Frontal cortex (tissue), 4 donors: Measurements from ENCODE around the gene GDPGP1. TPM values are rescaled to one million over a fixed set of nuclear protein-coding genes. Genes with fewer than 3 reads are reported as not detected.
"Not testable (repeated sequence)": the region's sequence is repeated elsewhere in the genome, so short reads cannot be mapped to it uniquely, and the experiment has no call there.

Source experiments
- DNase-seq, 2 donors: peaks; one replicate each; pipeline ENCODE4 v3.0.0; 2012; ENCODE audit warnings: low spot score in 2 of 2
- FAIRE-seq: peaks from 2 replicates; lab custom pipeline; 2012; peaks lifted over from hg19 to GRCh38; lab: Jason Lieb, UNC
- total RNA-seq: library from RNA; depleted of rRNA; stranded (reverse); fragments of >200 nt; gene quantifications from one replicate; pipeline ENCODE4 v1.2.3, GENCODE V29; 2014
- donor health status: control.
- donor health status: control.
- donor health status: control.

GDPGP1 gene, protein sequence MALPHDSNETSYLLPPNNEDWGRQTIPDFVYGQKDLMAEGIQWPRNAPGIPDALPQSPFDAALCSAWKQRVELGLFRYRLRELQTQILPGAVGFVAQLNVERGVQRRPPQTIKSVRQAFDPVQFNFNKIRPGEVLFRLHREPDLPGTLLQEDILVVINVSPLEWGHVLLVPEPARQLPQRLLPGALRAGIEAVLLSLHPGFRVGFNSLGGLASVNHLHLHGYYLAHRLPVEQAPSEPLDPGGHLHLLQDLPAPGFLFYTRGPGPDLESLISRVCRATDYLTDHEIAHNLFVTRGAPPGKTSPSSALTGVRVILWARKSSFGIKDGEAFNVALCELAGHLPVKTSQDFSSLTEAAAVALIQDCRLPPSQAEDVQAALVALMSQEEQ
- total RNA-seq = 4.9 TPM

DNA sequence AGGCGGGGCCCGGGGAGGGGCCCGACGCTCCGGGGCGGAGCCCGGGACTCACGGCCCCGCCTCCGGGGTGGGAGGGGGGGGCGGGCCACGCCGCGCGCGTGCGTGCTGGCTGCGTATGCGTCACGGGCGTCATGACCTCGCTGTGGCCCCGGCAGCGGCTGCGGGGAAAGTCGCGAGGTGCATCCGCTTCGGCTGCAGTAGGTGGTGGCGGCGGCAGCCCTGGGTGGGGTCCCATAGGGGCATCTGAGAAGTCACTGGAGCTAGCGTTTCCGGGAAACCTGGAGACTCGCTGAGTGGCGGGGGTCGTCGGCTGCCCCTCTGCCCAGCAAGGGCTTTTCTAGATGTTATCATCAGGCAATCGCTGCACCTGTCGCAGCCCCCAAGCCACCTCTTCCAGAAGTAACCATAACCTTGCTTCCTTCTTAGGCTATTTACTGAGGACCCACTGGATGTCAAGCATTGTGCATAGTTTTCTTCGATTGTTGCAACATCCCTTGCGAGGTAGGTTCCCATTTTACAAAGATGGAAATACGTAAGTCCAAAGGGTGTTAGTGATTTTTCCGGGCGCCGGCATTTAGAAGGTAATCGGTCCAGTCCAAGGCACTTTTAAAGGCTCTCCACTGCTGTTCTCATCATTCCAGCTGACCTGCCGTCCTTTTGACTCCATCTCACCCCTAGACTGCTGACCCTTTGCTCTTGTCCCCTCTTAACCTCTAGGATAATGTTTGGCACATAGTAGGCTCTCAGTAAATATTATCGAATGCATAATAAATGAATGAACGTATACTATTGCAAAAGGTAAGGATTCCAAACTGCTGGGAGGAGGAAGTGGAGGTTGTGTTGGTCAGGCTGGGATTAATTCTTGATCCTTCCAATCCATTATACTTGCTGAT, at the start of gene GDPGP1:
Gene GDPGP1, plus strand, starts transcription at position 114 of the 893 bp plus-strand sequence. CDS start 6,700 bp downstream, outside the sequence.
- no peak for DNase-seq
- no peak for FAIRE-seq

- peak; percentile 78 for DNase-seq
- no peak for FAIRE-seq
Observed at GRCh38 chr15:90184786-90185704, 49.0 kb upstream of the GDPGP1 start.

DNA sequence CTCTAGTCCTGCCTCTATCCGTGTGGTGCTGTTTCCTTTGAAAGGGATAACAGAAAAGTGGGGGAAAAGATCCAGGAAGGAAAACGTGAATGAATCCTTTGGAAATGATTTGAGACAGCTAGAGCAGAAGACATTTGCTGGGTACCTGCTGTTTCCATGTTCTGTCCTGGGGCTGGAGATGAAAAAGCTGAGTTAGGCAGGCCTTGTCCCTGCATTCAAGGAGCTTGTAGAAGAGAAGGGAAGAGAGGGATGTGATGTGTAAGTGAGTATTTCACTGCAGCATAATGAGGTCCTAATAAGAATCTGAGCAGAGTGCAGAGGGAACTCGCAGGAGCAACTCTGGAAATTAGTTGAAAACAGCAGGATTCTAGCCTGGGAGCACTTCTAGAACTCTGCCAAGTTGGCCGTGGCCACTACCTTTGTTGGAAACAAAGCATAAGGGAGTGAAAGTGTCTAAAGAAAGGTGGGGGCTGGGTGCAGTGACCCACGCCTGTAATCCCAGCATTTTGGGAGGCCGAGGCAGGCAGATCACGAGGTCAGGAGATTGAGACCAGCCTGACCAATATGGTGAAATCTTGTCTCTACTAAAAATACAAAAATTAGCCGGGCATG, 46.6 kb upstream of the GDPGP1 start:
- FAIRE-seq (no peak), DNase-seq (no peak)

DNA sequence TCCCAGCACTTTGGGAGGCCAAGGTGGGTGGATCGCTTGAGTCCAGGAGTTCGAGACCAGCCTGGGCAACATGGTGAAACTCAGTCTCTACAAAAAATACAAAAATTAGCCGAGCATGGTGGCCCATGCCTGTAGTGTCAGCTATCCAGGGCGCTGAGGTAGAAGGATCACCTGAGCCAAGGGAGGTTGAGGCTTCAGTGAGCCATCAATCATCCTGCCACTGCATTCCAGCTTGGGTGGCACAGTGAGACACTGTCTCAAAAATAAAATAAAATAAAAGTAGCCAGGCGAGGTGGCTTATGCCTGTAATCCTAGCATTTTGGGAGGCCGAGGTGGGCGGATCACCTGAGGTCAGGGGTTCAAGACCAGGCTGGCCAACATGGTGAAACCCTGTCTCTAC, 45.9 kb upstream of the GDPGP1 start:
- DNase-seq, FAIRE-seq: not testable (repeated sequence)

GRCh38 chr15:90188914-90189748, 44.9 kb upstream of the GDPGP1 start:
- no peak for FAIRE-seq
- no peak for DNase-seq

GRCh38 chr15:90189781-90190467, 44.1 kb upstream of the GDPGP1 start:
- DNase-seq (no peak), FAIRE-seq (no peak)

DNA sequence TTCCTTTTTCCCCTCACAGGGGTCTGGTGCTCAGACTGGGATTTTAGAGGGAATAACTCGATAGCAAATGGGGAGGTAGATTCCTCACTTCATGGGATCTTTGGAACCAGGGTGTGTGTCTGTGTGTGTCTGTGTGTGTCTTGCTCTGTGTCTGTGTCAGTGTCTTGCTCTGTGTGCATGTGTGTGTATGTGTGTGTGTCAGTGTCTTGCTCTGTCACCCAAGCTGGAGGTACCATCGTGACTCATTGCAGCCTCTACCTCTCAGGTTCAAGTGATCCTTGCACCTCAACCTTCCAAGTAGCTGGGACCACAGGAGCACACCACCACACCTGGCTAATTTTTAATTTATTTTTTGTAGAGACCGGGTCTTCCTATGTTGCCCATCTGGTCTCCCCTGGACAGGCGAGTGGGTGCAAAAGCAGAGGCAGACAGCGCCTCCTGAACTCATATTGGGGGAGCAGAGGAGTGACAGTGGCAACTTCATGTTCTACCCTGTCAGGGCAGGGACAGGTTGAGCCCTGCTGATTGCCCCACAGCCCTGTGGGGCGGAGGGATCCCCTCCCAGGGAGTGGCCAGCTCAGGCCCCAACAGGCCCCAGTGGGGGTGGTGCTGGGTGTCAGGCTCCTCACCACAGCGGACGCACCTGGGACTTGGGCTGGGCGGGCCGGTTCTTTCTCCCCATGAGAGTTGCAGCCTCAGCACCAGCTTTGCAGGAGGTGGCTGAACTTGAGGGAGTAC, 43.2 kb upstream of the GDPGP1 start:
- DNase-seq = no peak
- no peak for FAIRE-seq

- FAIRE-seq = no peak
Observed at GRCh38 chr15:90191344-90191687, 42.7 kb upstream of the GDPGP1 start.

DNA sequence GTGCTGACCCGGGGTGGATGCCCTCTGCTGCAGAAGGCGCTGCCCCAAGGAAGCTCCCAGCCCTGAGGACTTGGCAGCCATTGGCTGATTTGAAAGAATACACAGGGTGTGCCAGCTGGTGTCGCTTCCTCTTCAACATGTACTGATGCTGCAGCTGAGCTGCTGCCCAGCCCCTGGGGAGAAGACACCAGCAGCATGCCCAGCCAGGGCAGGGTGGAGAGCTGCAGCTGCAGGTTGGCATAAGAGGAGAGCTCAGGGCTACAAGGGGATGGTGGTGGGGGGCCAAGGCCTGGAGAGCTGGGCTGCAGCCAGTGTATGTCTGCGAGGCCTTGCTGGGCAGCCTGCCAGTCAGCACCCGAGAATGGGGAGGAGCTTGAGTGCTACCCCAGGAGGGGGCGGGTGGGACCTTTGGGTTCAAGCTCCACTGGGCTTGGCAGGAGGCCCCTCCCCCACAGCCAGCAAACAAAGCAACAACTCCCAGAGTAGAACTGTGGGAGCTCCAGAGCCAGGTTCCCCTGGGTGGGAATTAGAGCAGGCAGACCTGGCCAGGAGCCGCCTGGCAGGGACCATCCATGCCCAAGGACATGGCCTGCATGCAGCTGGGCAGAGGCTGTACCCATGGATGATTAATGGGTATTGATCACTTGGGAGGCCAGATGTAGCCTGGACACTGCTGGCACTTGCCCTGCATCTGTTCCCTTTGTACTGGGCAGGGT, 42.1 kb upstream of the GDPGP1 start:
- FAIRE-seq (no peak), DNase-seq (peak; percentile 60 to 62)

More at GRCh38 chr15:90191344-90191687, 42.7 kb upstream of the GDPGP1 start:
- no peak for DNase-seq

DNA sequence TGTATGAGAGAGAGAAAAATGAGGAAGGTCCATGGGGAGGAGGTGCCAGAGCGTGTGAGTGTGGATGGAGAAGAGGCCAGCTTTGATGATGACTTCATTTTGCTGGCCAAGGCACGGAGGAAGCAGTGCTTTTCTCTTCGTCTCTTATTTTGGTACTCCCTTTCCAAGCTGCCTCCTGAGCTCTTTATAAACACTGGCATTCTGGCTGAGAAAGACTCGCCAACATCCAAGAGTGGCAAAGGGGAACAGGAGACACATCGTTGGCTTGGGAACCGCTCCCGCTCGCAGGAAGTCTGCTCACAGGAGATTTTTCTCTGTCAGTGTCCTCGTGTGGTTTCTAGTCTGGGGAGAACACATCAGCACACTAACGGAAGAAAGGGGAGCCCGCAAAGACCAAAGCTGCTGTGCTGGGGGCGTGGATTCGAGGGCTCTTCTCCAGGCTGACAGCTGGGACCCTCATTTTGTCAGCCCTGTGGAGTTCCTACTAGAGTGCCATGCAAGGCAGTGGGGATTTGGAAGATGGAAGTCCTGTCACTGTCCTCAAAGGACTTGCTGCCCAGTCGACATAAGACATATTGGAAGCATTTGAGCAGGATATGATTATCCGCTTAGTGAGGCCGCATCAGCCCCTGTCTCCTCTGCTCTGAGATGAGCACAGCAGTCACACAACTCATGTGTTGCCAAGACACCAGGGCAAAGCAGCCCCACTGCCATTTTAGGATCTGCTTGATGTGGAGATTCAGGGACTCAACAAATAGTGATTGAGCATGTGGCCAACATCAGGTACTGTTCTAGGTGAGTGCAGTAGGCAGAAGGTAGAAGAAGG, 40.8 kb upstream of the GDPGP1 start:
- FAIRE-seq (no peak), DNase-seq (no peak)

- FAIRE-seq = no peak
- no peak for DNase-seq
Observed at GRCh38 chr15:90194655-90195054, 39.4 kb upstream of the GDPGP1 start.

GRCh38 chr15:90200534-90201129, 33.4 kb upstream of the GDPGP1 start:
- FAIRE-seq = no peak

GRCh38 chr15:90201130-90201943, 32.7 kb upstream of the GDPGP1 start, which contains the start of gene SEMA4B:
Gene SEMA4B (plus strand): TSS chr15:90201330. CDS start chr15:90201579, 249 bp downstream.
- no peak for FAIRE-seq
- DNase-seq = peak; percentile 89

More at GRCh38 chr15:90200534-90201129, 33.4 kb upstream of the GDPGP1 start:
- DNase-seq = no peak

DNA sequence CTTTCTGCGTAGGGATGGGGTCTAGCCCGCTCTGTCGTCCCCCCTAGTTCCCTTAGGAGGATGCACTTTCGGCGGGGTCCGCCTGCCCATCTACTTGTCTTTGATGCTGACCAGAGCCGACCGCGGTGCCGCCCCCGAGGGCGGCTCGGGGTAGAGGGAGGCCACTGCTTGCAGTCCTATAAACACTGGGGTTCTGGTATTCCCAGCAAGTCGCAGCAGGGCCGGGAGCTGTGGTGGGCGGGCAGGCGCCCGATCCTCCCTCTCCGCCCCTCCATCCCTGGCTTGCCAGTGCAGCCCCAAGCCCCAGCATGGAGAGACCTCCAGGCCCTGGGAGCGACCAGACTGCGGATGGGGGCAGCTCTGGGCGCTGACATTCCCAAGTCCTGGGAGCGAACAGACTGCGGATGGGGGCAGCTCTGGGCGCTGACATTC, 32.0 kb upstream of the GDPGP1 start:
- no peak for FAIRE-seq
- DNase-seq = peak in 1 of 2 donors; percentile 63
